Activated T-helper 17 cell treated with anti-CD3 and anti-CD28 coated beads, Interleukin-2, amount 50 U/mL, for 72 hours (primary cell): Measurements from ENCODE around the gene PPM1L. TPM values are rescaled to one million over a fixed set of nuclear protein-coding genes. Genes with fewer than 3 reads are reported as not detected.
A peak's percentile ranks its signal among the peaks of the same experiment; 100 is the strongest.

ENCODE experiments used
- ATAC-seq: fragments of 150-1000 bp; cut with Tn5 transposase; replicated peaks from 2 replicates; pipeline ENCODE4 v1.10.0; 2021; ENCODE audit warnings: mild to moderate bottlenecking, moderate library complexity
- H3K27ac Mint-ChIP-seq: one replicate; pipeline ENCODE4 v1.8.0; 2022; ENCODE audit warnings: mixed read lengths
- H3K27me3 Mint-ChIP-seq: one replicate; pipeline ENCODE4 v1.8.0; 2022; ENCODE audit warnings: mixed read lengths
- H3K36me3 Mint-ChIP-seq: one replicate; pipeline ENCODE4 v1.8.0; 2022; ENCODE audit warnings: low read depth, mild to moderate bottlenecking, mixed read lengths
- H3K4me1 Mint-ChIP-seq: one replicate; pipeline ENCODE4 v1.8.0; 2022; ENCODE audit warnings: mixed read lengths
- H3K4me3 Mint-ChIP-seq: one replicate; pipeline ENCODE4 v1.8.0; 2022; ENCODE audit warnings: mild to moderate bottlenecking, mixed read lengths
- H3K9me3 Mint-ChIP-seq: one replicate; pipeline ENCODE4 v1.8.0; 2022; ENCODE audit warnings: mixed read lengths
- total RNA-seq, 2 donors: library from RNA; stranded (reverse); gene quantifications; one replicate each; pipeline ENCODE4 v1.2.3, GENCODE V29; 2022

The PPM1L gene
- total RNA-seq, 2 donors from 2014 or later, result 2.1 to 3.1 TPM

GRCh38 chr3:160929595-160929994, 173.6 kb downstream of the PPM1L start:
- peaks cover 3% of the 10 kb centered on the region for H3K27me3 Mint-ChIP-seq
- H3K4me1 Mint-ChIP-seq, result no peaks in the 10 kb centered on the region
- no peak for ATAC-seq
- H3K36me3 Mint-ChIP-seq, result no peaks in the 10 kb centered on the region
- H3K9me3 Mint-ChIP-seq, result no peaks in the 10 kb centered on the region
- no peak overlapping the region for H3K27ac Mint-ChIP-seq
- H3K4me3 Mint-ChIP-seq, result no peak overlapping the region

DNA sequence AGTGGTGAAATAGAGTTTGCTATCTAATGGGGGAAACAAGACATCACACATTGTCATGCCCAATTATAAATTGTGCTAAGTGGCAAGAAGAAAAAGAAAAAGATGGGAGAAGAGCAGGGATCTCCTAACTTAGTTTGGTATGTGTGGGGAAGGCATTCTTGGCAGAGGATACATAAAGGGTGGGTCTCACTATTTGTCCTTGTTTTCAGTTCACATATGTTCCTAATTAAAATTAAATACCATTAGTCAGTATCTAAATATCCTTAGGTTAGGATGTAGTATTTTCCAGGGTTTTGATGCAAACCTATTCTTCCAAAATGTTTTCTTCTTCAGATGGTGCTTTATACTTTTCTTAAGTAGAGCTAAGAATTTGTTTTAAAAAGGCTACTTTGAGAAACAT, 175.4 kb downstream of the PPM1L start:
- peaks cover 3% of the 10 kb centered on the region for H3K27me3 Mint-ChIP-seq
- H3K36me3 Mint-ChIP-seq, result no peaks in the 10 kb centered on the region
- ATAC-seq, result no peak
- H3K27ac Mint-ChIP-seq, result no peak overlapping the region
- H3K4me3 Mint-ChIP-seq, result no peak overlapping the region
- no peaks in the 10 kb centered on the region for H3K4me1 Mint-ChIP-seq
- no peaks in the 10 kb centered on the region for H3K9me3 Mint-ChIP-seq

- Mint-ChIP-seq H3K4me1 (no peaks in the 10 kb centered on the region), H3K27me3 (peaks cover 3% of the 10 kb centered on the region), H3K9me3 (no peaks in the 10 kb centered on the region), H3K36me3 (no peaks in the 10 kb centered on the region), H3K4me3 (no peak overlapping the region), H3K27ac (no peak overlapping the region)
- no peak for ATAC-seq
Measured at GRCh38 chr3:160935413-160936095, 179.5 kb downstream of the PPM1L start.

- Mint-ChIP-seq H3K4me3 (no peak overlapping the region), H3K36me3 (no peaks in the 10 kb centered on the region), H3K9me3 (no peaks in the 10 kb centered on the region), H3K27ac (no peak overlapping the region), H3K27me3 (no peaks in the 10 kb centered on the region), H3K4me1 (no peaks in the 10 kb centered on the region)
- ATAC-seq, result peak; percentile 44
Measured at GRCh38 chr3:160941885-160942494, 186.0 kb downstream of the PPM1L start.

- no peaks in the 10 kb centered on the region for H3K27me3 Mint-ChIP-seq
- H3K36me3 Mint-ChIP-seq, result no peaks in the 10 kb centered on the region
- H3K4me1 Mint-ChIP-seq, result no peaks in the 10 kb centered on the region
- no peaks in the 10 kb centered on the region for H3K9me3 Mint-ChIP-seq
- no peak overlapping the region for H3K27ac Mint-ChIP-seq
- H3K4me3 Mint-ChIP-seq, result no peak overlapping the region
- no peak for ATAC-seq
Measured at GRCh38 chr3:160943996-160944395, 188.0 kb downstream of the PPM1L start.

GRCh38 chr3:160945336-160945735, 189.3 kb downstream of the PPM1L start:
- Mint-ChIP-seq H3K9me3 (no peaks in the 10 kb centered on the region), H3K27me3 (no peaks in the 10 kb centered on the region), H3K27ac (no peak overlapping the region), H3K4me3 (no peak overlapping the region), H3K4me1 (peaks cover 6% of the 10 kb centered on the region), H3K36me3 (no peaks in the 10 kb centered on the region)
- ATAC-seq, result no peak

- ATAC-seq, result no peak
- Mint-ChIP-seq H3K27ac (no peak overlapping the region), H3K27me3 (peaks cover 3% of the 10 kb centered on the region), H3K36me3 (no peaks in the 10 kb centered on the region), H3K4me3 (no peak overlapping the region), H3K4me1 (peaks cover 6% of the 10 kb centered on the region), H3K9me3 (no peaks in the 10 kb centered on the region)
Measured at GRCh38 chr3:160948273-160948672, 192.2 kb downstream of the PPM1L start.

DNA sequence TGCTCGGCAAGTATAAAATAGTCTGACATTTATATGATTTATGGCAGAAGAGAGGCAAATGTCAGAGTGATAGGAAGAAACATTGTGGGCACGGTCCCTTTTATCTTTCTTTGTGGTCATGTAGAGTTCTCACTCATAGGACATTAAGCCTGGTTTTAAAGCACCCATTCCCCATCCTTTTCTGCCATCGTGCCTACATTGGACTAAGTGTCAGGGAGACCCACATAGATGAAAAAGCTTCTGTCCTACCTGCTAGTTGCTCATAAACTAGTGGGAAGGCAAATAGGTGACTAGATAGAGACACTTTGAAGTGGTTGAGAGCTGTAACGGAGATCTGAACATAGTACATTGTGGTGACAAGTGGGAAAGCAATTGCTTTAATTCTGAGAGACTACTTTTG, 193.4 kb downstream of the PPM1L start:
- Mint-ChIP-seq H3K27ac (no peak overlapping the region), H3K9me3 (no peaks in the 10 kb centered on the region), H3K4me3 (no peak overlapping the region), H3K4me1 (peaks cover 6% of the 10 kb centered on the region), H3K36me3 (no peaks in the 10 kb centered on the region), H3K27me3 (peaks cover 3% of the 10 kb centered on the region)
- ATAC-seq, result peak; percentile 19

GRCh38 chr3:160950542-160950941, 194.5 kb downstream of the PPM1L start:
- peaks cover 6% of the 10 kb centered on the region for H3K4me1 Mint-ChIP-seq
- no peak overlapping the region for H3K4me3 Mint-ChIP-seq
- peaks cover 3% of the 10 kb centered on the region for H3K27me3 Mint-ChIP-seq
- no peaks in the 10 kb centered on the region for H3K36me3 Mint-ChIP-seq
- H3K9me3 Mint-ChIP-seq, result no peaks in the 10 kb centered on the region
- no peak for ATAC-seq
- H3K27ac Mint-ChIP-seq, result no peak overlapping the region

DNA sequence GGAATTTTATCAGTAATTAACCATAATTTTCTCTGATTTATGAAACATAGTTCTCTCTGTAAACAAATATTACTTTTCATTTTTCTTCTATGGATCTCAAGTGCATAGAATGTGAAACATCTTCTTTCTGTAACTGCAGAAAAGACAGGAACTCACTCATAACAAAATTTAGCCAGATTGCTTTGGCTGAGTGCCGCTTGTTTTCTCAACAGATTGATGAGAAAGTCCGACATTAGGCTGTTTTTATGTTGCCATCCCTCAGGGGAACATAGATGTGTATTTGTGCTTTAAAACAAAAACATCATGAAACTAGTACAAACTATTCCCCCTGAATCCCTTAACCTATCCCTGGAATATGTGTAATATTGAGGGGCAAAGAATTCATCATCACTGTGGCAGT, 194.9 kb downstream of the PPM1L start:
- peaks cover 6% of the 10 kb centered on the region for H3K4me1 Mint-ChIP-seq
- no peaks in the 10 kb centered on the region for H3K9me3 Mint-ChIP-seq
- H3K4me3 Mint-ChIP-seq, result no peak overlapping the region
- no peaks in the 10 kb centered on the region for H3K36me3 Mint-ChIP-seq
- no peak overlapping the region for H3K27ac Mint-ChIP-seq
- ATAC-seq, result no peak
- peaks cover 3% of the 10 kb centered on the region for H3K27me3 Mint-ChIP-seq

DNA sequence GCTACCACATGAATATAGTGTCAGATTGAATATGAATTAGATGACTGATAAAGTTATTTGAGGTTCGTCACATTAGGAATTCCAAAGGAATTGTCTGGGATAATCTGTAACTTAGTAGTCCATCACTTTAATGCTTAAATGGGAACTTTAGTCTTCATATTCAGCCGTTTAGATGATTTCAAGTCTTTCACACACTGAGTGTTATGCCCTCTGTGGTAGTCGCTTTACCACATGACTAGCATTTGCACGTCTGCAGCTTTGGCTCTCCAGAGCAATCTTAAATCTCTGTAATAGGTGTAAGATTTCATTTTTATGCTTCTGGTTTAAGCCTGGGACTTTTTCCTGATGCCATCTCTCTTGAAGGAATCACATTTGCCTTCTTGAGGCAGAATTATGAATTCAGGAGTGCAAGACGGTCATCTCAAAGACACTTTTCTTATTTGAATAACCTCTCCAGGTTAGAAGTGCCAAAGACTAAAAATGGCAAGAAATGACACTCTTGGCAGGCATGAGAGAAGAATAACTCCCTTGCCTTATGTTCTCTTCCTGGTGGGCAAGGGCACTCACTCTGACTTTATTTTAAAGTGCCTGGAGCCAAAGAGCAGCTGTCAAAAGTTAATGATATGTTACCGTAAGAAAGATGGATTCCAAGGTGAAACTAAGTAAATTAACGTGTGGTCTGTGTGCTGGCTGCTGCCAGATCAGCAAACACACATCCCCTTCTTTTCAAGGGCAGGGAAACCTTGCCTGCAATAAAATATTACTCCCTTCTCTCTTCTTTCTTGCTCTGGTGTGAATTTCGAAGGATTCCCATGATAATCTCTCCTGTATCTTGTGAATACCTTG, 195.8 kb downstream of the PPM1L start:
- Mint-ChIP-seq H3K36me3 (no peaks in the 10 kb centered on the region), H3K4me1 (peaks cover 6% of the 10 kb centered on the region), H3K27me3 (peaks cover 6% of the 10 kb centered on the region), H3K4me3 (no peak overlapping the region), H3K27ac (no peak overlapping the region), H3K9me3 (no peaks in the 10 kb centered on the region)
- ATAC-seq, result no peak

- peaks cover 6% of the 10 kb centered on the region for H3K27me3 Mint-ChIP-seq
- peaks cover 6% of the 10 kb centered on the region for H3K4me1 Mint-ChIP-seq
- ATAC-seq, result no peak
- no peak overlapping the region for H3K27ac Mint-ChIP-seq
- H3K4me3 Mint-ChIP-seq, result no peak overlapping the region
- no peaks in the 10 kb centered on the region for H3K36me3 Mint-ChIP-seq
- no peaks in the 10 kb centered on the region for H3K9me3 Mint-ChIP-seq
Measured at GRCh38 chr3:160953686-160954085, 197.7 kb downstream of the PPM1L start.

DNA sequence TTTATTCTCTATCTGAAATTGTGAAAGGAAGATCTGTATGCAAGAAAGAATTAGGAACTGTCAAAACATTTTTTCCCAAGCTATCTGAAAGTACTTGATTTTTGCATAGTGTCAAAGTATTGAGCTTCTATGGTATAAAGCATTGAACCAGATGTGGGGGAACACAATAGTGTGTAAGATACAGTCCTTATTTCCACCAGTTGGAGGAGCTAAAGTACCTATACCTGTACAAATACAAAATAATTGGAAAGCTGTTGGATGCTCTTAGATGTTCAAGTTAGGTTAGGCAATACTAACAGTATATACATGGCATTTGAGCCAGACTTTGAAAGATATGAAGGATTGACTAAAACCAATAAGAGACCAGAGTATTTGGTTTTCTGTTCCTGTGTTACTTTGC, 200.8 kb downstream of the PPM1L start:
- ATAC-seq, result peak; percentile 31
- Mint-ChIP-seq H3K27ac (no peak overlapping the region), H3K9me3 (no peaks in the 10 kb centered on the region)

DNA sequence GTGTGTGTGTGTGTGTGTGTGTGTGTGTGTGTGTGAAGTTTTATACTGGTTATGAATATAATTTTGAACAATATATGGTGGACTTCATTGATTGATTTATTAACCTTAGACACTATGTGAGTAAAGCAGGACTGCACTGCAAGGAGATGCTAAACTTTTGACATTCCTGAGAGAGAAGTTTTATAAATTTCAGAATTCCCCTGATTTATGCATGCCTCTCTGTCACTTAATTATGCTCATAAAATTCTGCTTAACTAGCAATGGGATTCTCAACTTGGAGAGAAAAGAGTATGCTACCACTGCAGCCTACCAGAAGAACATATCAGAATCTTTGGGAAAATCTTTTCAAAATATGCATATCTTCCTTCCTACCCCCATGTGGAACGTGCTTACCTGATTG, 204.5 kb downstream of the PPM1L start:
- H3K4me1 Mint-ChIP-seq, result no peaks in the 10 kb centered on the region
- no peak for ATAC-seq
- H3K27ac Mint-ChIP-seq, result no peak overlapping the region
- no peaks in the 10 kb centered on the region for H3K9me3 Mint-ChIP-seq
- H3K27me3 Mint-ChIP-seq, result peaks cover 3% of the 10 kb centered on the region
- no peak overlapping the region for H3K4me3 Mint-ChIP-seq
- no peaks in the 10 kb centered on the region for H3K36me3 Mint-ChIP-seq

More for the DNA sequence above, 200.8 kb downstream of the PPM1L start:
- Mint-ChIP-seq H3K4me1 (no peaks in the 10 kb centered on the region), H3K36me3 (no peaks in the 10 kb centered on the region), H3K4me3 (no peak overlapping the region), H3K27me3 (peaks cover 6% of the 10 kb centered on the region)

DNA sequence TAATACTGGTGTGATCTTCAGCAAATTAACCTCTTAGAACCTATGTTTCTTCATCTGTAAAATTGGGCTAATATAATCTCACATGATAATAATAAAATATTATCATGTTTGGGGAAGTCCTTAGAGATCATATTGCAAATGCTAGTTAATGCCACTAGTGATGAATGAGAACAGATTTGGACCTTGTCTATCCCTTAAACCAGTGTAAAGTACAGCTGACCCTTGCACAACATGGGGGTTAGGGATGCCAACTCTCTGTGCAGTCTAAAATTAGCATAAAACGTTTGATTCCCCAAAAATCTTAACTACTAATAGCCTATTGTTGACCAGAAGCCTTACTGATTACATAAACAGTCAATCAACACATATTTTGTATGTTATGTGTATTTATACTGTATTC, 207.9 kb downstream of the PPM1L start:
- H3K4me1 Mint-ChIP-seq, result no peaks in the 10 kb centered on the region
- no peaks in the 10 kb centered on the region for H3K27me3 Mint-ChIP-seq
- ATAC-seq, result no peak
- H3K4me3 Mint-ChIP-seq, result no peak overlapping the region
- no peaks in the 10 kb centered on the region for H3K36me3 Mint-ChIP-seq
- no peak overlapping the region for H3K27ac Mint-ChIP-seq
- H3K9me3 Mint-ChIP-seq, result no peaks in the 10 kb centered on the region
